Measurements from ENCODE around the gene SVOP.
A peak's percentile ranks its signal among the peaks of the same experiment; 100 is the strongest.

Gene SVOP

GRCh38 chr12:108906971-108907370 lies 113.9 kb downstream of the SVOP start:
- Histone ChIP-seq H2BK12ac (ENCODE audit: low read length) (no peak overlapping the region), H3K4ac (ENCODE audit: low read length) (no peak overlapping the region), H2AFZ (ENCODE audit: low read length) (no peak overlapping the region), H3K23ac (ENCODE audit: low read depth, low read length, poor library complexity) (no peak overlapping the region), H3K4me3 (ENCODE audit: low read length in 2 of 2) (no peak overlapping the region), H4K91ac (ENCODE audit: low read depth, low read length, poor library complexity) (no peak overlapping the region), H2AK5ac (ENCODE audit: low read depth, low read length) (no peak overlapping the region), H3K27me3 (ENCODE audit: control insufficient read depth in 3 of 3, insufficient read depth in 3 of 3, low read depth in 1 of 3, low read length in 3 of 3) (no peaks in the 10 kb centered on the region), H3K79me1 (ENCODE audit: low read depth, low read length) (no peaks in the 10 kb centered on the region), H3K27ac (replicated peaks; ENCODE audit: low read length) (no peak overlapping the region), H3K4me1 (ENCODE audit: control insufficient read depth in 2 of 2, insufficient read depth in 1 of 2, low read depth in 1 of 2, low read length in 2 of 2) (peaks cover 8 to 9% of the 10 kb centered on the region in 2 donors), H2BK120ac (ENCODE audit: low read depth, low read length) (no peak overlapping the region), H2BK5ac (ENCODE audit: low read length) (no peak overlapping the region), H3K18ac (ENCODE audit: low read length) (no peak overlapping the region), H3K14ac (ENCODE audit: low read length) (no peak overlapping the region), H3K9ac (ENCODE audit: low read depth, low read length, poor library complexity) (no peak overlapping the region), H2BK15ac (ENCODE audit: low read length) (no peak overlapping the region), H3K4me2 (ENCODE audit: insufficient read depth, low read length, poor library complexity, severe bottlenecking) (no peak overlapping the region), H3K9me3 (replicated peaks in 1 of 2; ENCODE audit: control insufficient read depth in 2 of 2, insufficient read depth in 1 of 2, low read depth in 1 of 2, low read length in 2 of 2) (no peaks in the 10 kb centered on the region), H4K8ac (ENCODE audit: low read depth, low read length) (no peak overlapping the region), H3K36me3 (replicated peaks in 1 of 2; ENCODE audit: control insufficient read depth in 2 of 2, insufficient read depth in 2 of 2, low read length in 2 of 2) (no peaks in the 10 kb centered on the region)
- WGBS, 2 donors (ENCODE audit: extremely low coverage in 2 of 2, insufficient read length in 2 of 2, insufficient replicate concordance in 1 of 2), result no CpG with 5 or more reads among the region's 2 CpGs
- DNase-seq (ENCODE audit: low spot score), result no peak

GRCh38 chr12:108905725-108906124 lies 115.1 kb downstream of the SVOP start:
- no peak for DNase-seq (ENCODE audit: low spot score)

DNA sequence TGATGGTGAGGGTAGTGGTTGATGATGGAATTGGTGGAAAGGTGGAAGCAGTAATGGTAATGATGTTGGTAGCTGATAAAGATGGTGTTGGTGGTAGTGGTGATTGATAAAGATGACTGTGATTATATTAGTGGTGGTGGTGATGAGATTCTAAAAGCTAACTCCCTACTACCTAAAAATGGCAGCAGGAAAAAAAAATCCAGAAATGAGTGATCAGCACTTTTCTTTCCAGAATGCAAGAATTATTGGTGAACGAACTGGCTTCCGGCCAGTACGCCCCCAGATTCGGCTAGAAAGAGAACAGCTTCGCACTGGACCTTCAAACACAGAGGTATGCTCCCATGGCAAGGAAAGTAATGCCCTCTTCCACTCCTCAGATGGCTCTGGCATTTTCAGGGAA lies 121.7 kb downstream of the SVOP start:
- no peak overlapping the region for H2BK12ac ChIP-seq (ENCODE audit: low read length)
- no peak overlapping the region for H2AFZ ChIP-seq (ENCODE audit: low read length)
- H3K79me1 ChIP-seq (ENCODE audit: low read depth, low read length), result peaks cover 3% of the 10 kb centered on the region
- no peak overlapping the region for H3K27ac ChIP-seq (replicated peaks; ENCODE audit: low read length)
- H3K4me3 ChIP-seq (ENCODE audit: low read length in 2 of 2), result no peak overlapping the region
- H3K14ac ChIP-seq (ENCODE audit: low read length), result no peak overlapping the region
- no peak overlapping the region for H2BK120ac ChIP-seq (ENCODE audit: low read depth, low read length)
- H3K18ac ChIP-seq (ENCODE audit: low read length), result no peak overlapping the region
- peaks cover 0 to 3% (median 3%) of the 10 kb centered on the region in 3 experiments for H3K27me3 ChIP-seq (ENCODE audit: control insufficient read depth in 3 of 3, insufficient read depth in 3 of 3, low read depth in 1 of 3, low read length in 3 of 3)
- DNase-seq (ENCODE audit: low spot score), result no peak
- H3K9ac ChIP-seq (ENCODE audit: low read depth, low read length, poor library complexity), result no peak overlapping the region
- no peak overlapping the region for H4K91ac ChIP-seq (ENCODE audit: low read depth, low read length, poor library complexity)
- no peak overlapping the region for H3K4ac ChIP-seq (ENCODE audit: low read length)
- no peak overlapping the region for H2BK5ac ChIP-seq (ENCODE audit: low read length)
- no CpG with 5 or more reads among the region's 5 CpGs for WGBS, 2 donors (ENCODE audit: extremely low coverage in 2 of 2, insufficient read length in 2 of 2, insufficient replicate concordance in 1 of 2)
- H3K4me2 ChIP-seq (ENCODE audit: insufficient read depth, low read length, poor library complexity, severe bottlenecking), result no peak overlapping the region
- no peaks in the 10 kb centered on the region for H3K36me3 ChIP-seq (replicated peaks in 1 of 2; ENCODE audit: control insufficient read depth in 2 of 2, insufficient read depth in 2 of 2, low read length in 2 of 2)
- H3K23ac ChIP-seq (ENCODE audit: low read depth, low read length, poor library complexity), result no peak overlapping the region
- no peak overlapping the region for H2AK5ac ChIP-seq (ENCODE audit: low read depth, low read length)
- H4K8ac ChIP-seq (ENCODE audit: low read depth, low read length), result no peak overlapping the region
- H2BK15ac ChIP-seq (ENCODE audit: low read length), result no peak overlapping the region
- H3K4me1 ChIP-seq (ENCODE audit: control insufficient read depth in 2 of 2, insufficient read depth in 1 of 2, low read depth in 1 of 2, low read length in 2 of 2), result peaks cover 0 to 4% of the 10 kb centered on the region in 2 donors
- peaks cover 0 to 9% of the 10 kb centered on the region in 2 donors for H3K9me3 ChIP-seq (replicated peaks in 1 of 2; ENCODE audit: control insufficient read depth in 2 of 2, insufficient read depth in 1 of 2, low read depth in 1 of 2, low read length in 2 of 2)

More at GRCh38 chr12:108905725-108906124, 115.1 kb downstream of the SVOP start:
- Histone ChIP-seq H2BK5ac (ENCODE audit: low read length) (no peak overlapping the region), H3K36me3 (replicated peaks in 1 of 2; ENCODE audit: control insufficient read depth in 2 of 2, insufficient read depth in 2 of 2, low read length in 2 of 2) (no peaks in the 10 kb centered on the region), H3K9ac (ENCODE audit: low read depth, low read length, poor library complexity) (no peak overlapping the region), H3K27ac (replicated peaks; ENCODE audit: low read length) (no peak overlapping the region), H3K4me3 (ENCODE audit: low read length in 2 of 2) (no peak overlapping the region), H2BK12ac (ENCODE audit: low read length) (no peak overlapping the region), H2BK120ac (ENCODE audit: low read depth, low read length) (no peak overlapping the region), H3K79me1 (ENCODE audit: low read depth, low read length) (no peaks in the 10 kb centered on the region), H3K4ac (ENCODE audit: low read length) (no peak overlapping the region), H3K18ac (ENCODE audit: low read length) (no peak overlapping the region), H2AFZ (ENCODE audit: low read length) (no peak overlapping the region), H3K9me3 (replicated peaks in 1 of 2; ENCODE audit: control insufficient read depth in 2 of 2, insufficient read depth in 1 of 2, low read depth in 1 of 2, low read length in 2 of 2) (no peaks in the 10 kb centered on the region), H3K27me3 (ENCODE audit: control insufficient read depth in 3 of 3, insufficient read depth in 3 of 3, low read depth in 1 of 3, low read length in 3 of 3) (peaks cover 0 to 3% (median 0%) of the 10 kb centered on the region in 3 experiments), H3K14ac (ENCODE audit: low read length) (no peak overlapping the region), H3K23ac (ENCODE audit: low read depth, low read length, poor library complexity) (no peak overlapping the region), H4K91ac (ENCODE audit: low read depth, low read length, poor library complexity) (no peak overlapping the region), H4K8ac (ENCODE audit: low read depth, low read length) (no peak overlapping the region), H2AK5ac (ENCODE audit: low read depth, low read length) (no peak overlapping the region), H3K4me2 (ENCODE audit: insufficient read depth, low read length, poor library complexity, severe bottlenecking) (no peak overlapping the region), H2BK15ac (ENCODE audit: low read length) (no peak overlapping the region), H3K4me1 (ENCODE audit: control insufficient read depth in 2 of 2, insufficient read depth in 1 of 2, low read depth in 1 of 2, low read length in 2 of 2) (peaks cover 7 to 9% of the 10 kb centered on the region in 2 donors)
- WGBS, 2 donors (ENCODE audit: extremely low coverage in 2 of 2, insufficient read length in 2 of 2, insufficient replicate concordance in 1 of 2), result no CpG with 5 or more reads among the region's 5 CpGs

GRCh38 chr12:108896817-108897216 lies 124.1 kb downstream of the SVOP start:
- Histone ChIP-seq H3K9ac (ENCODE audit: low read depth, low read length, poor library complexity) (no peak overlapping the region), H3K79me1 (ENCODE audit: low read depth, low read length) (peaks cover 3% of the 10 kb centered on the region), H3K4me2 (ENCODE audit: insufficient read depth, low read length, poor library complexity, severe bottlenecking) (no peak overlapping the region), H3K14ac (ENCODE audit: low read length) (no peak overlapping the region), H4K91ac (ENCODE audit: low read depth, low read length, poor library complexity) (no peak overlapping the region), H2BK5ac (ENCODE audit: low read length) (no peak overlapping the region), H3K27me3 (ENCODE audit: control insufficient read depth in 3 of 3, insufficient read depth in 3 of 3, low read depth in 1 of 3, low read length in 3 of 3) (peaks cover 0 to 3% (median 3%) of the 10 kb centered on the region in 3 experiments), H2AK5ac (ENCODE audit: low read depth, low read length) (no peak overlapping the region), H4K8ac (ENCODE audit: low read depth, low read length) (no peak overlapping the region), H3K4me1 (ENCODE audit: control insufficient read depth in 2 of 2, insufficient read depth in 1 of 2, low read depth in 1 of 2, low read length in 2 of 2) (peaks cover 0 to 4% of the 10 kb centered on the region in 2 donors), H3K9me3 (replicated peaks in 1 of 2; ENCODE audit: control insufficient read depth in 2 of 2, insufficient read depth in 1 of 2, low read depth in 1 of 2, low read length in 2 of 2) (peaks cover 0 to 9% of the 10 kb centered on the region in 2 donors), H3K36me3 (replicated peaks in 1 of 2; ENCODE audit: control insufficient read depth in 2 of 2, insufficient read depth in 2 of 2, low read length in 2 of 2) (no peaks in the 10 kb centered on the region), H3K18ac (ENCODE audit: low read length) (no peak overlapping the region), H2BK12ac (ENCODE audit: low read length) (no peak overlapping the region), H3K27ac (replicated peaks; ENCODE audit: low read length) (no peak overlapping the region), H3K23ac (ENCODE audit: low read depth, low read length, poor library complexity) (peak overlapping the region; percentile 26), H3K4me3 (ENCODE audit: low read length in 2 of 2) (no peak overlapping the region), H2BK120ac (ENCODE audit: low read depth, low read length) (no peak overlapping the region), H2BK15ac (ENCODE audit: low read length) (no peak overlapping the region), H2AFZ (ENCODE audit: low read length) (no peak overlapping the region), H3K4ac (ENCODE audit: low read length) (no peak overlapping the region)
- DNase-seq (ENCODE audit: low spot score), result no peak
- no CpG with 5 or more reads among the region's 4 CpGs for WGBS, 2 donors (ENCODE audit: extremely low coverage in 2 of 2, insufficient read length in 2 of 2, insufficient replicate concordance in 1 of 2)

All from neuronal stem cell (in vitro differentiated cells).